ENCODE results near the gene KATNB1.

DNA sequence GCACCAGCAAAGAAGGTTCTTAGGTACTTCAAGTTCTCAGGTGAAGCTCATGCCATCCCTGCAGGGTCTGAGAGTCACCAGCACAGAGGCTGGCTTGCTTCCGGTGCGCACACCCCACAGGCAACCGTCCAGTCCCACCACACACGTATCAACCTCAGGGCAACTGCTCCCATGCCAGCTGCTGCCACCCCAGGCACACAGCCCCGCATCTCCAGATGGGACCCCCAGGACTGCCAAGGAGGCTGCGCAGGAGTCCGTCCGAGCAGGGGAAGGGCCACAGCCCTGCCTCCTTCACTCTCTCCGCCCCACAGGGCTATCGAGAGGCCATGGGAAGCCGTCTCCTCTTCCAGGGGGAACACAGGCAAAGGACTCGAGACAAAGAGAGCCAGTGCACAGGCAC lies 53.4 kb downstream of the KATNB1 start:
- no peak for TF ChIP-seq POLR2A (IDR thresholded peaks at IDR 0.05)
- no peak for TF ChIP-seq CTCF (IDR thresholded peaks at IDR 0.05)

All from right lobe of liver (tissue), 4 donors.